Occipital lobe (tissue), 2 donors: ENCODE measurements around the gene KRT82. TPM values are rescaled to one million over a fixed set of nuclear protein-coding genes. Genes with fewer than 3 reads are reported as not detected.
"Not testable (repeated sequence)": the region's sequence is repeated elsewhere in the genome, so short reads cannot be mapped to it uniquely, and the experiment has no call there.

Source experiments
- DNase-seq: peaks from one replicate; lab custom pipeline; 2025; lab: John Stamatoyannopoulos, UW
- total RNA-seq: library from RNA; depleted of rRNA; stranded (reverse); fragments of >200 nt; gene quantifications from one replicate; pipeline ENCODE4 v1.2.3, GENCODE V29; 2014

Gene KRT82
- total RNA-seq, 1 donor from 2014 or later: not detected

GRCh38 chr12:52413202-52413601 lies 7.1 kb upstream of the KRT82 start:
- DNase-seq: no peak

GRCh38 chr12:52411815-52412214 lies 5.7 kb upstream of the KRT82 start:
- DNase-seq: no peak

- not testable (repeated sequence) for DNase-seq
Measured at GRCh38 chr12:52410589-52411248, 4.6 kb upstream of the KRT82 start.

- DNase-seq: no peak
Measured at GRCh38 chr12:52407918-52408317, 1.8 kb upstream of the KRT82 start.

- no peak for DNase-seq
Measured at GRCh38 chr12:52404951-52405350, 1.2 kb downstream of the KRT82 start.

GRCh38 chr12:52403561-52403960 lies 2.6 kb downstream of the KRT82 start:
- no peak for DNase-seq

- DNase-seq: no peak
Measured at GRCh38 chr12:52402873-52403540, 3.1 kb downstream of the KRT82 start.

- DNase-seq: no peak
Measured at GRCh38 chr12:52402377-52402776, 3.8 kb downstream of the KRT82 start.

- no peak for DNase-seq
Measured at GRCh38 chr12:52401926-52402325, 4.2 kb downstream of the KRT82 start.

- no peak for DNase-seq
Measured at GRCh38 chr12:52401526-52401925, 4.6 kb downstream of the KRT82 start.

GRCh38 chr12:52400906-52401305 lies 5.2 kb downstream of the KRT82 start:
- DNase-seq: no peak

- DNase-seq: no peak
Measured at GRCh38 chr12:52399756-52400155, 6.4 kb downstream of the KRT82 start.

- no peak for DNase-seq
Measured at GRCh38 chr12:52398176-52398575, 8.0 kb downstream of the KRT82 start.

GRCh38 chr12:52396656-52397055 lies 9.5 kb downstream of the KRT82 start:
- no peak for DNase-seq

GRCh38 chr12:52395761-52396434 lies 10.2 kb downstream of the KRT82 start:
- no peak for DNase-seq

- DNase-seq: no peak
Measured at GRCh38 chr12:52394836-52395405, 11.2 kb downstream of the KRT82 start.

GRCh38 chr12:52392465-52393007 lies 13.6 kb downstream of the KRT82 start:
- no peak for DNase-seq

- DNase-seq: peak; percentile 50
Measured at GRCh38 chr12:52391618-52392002, 14.5 kb downstream of the KRT82 start.

- no peak for DNase-seq
Measured at GRCh38 chr12:52390739-52391617, 15.2 kb downstream of the KRT82 start.

- DNase-seq: peak; percentile 50
Measured at GRCh38 chr12:52389313-52390207, 16.6 kb downstream of the KRT82 start.
